ENCODE data around the gene TRPM4. TPM values are rescaled to one million over a fixed set of nuclear protein-coding genes. Genes with fewer than 3 reads are reported as not detected.
"Not testable (repeated sequence)": the region's sequence is repeated elsewhere in the genome, so short reads cannot be mapped to it uniquely, and the experiment has no call there.

The TRPM4 gene
- total RNA-seq, 2 donors from 2014 or later, result 20.6 to 22.8 TPM

- H3K4me3 ChIP-seq, result no peak overlapping the region
- H3K36me3 ChIP-seq, result no peaks in the 10 kb centered on the region
- peaks cover 0 to 20% of the 10 kb centered on the region in 2 donors for H3K4me1 ChIP-seq
- H3K27ac ChIP-seq, result no peak overlapping the region
- DNase-seq (ENCODE audit: low spot score), result no peak
- H3K9me3 ChIP-seq, result no peaks in the 10 kb centered on the region
- H3K27me3 ChIP-seq, result no peaks in the 10 kb centered on the region
- TF ChIP-seq CTCF (IDR thresholded peaks at IDR 0.05), result no peak
Measured at GRCh38 chr19:49125025-49125731, 32.4 kb upstream of the TRPM4 start.

GRCh38 chr19:49126575-49126974 is 31.0 kb upstream of the TRPM4 start:
- Histone ChIP-seq H3K27ac (no peak overlapping the region), H3K36me3 (no peaks in the 10 kb centered on the region), H3K9me3 (no peaks in the 10 kb centered on the region), H3K27me3 (no peaks in the 10 kb centered on the region), H3K4me3 (no peak overlapping the region), H3K4me1 (peaks cover 0 to 18% of the 10 kb centered on the region in 2 donors)
- DNase-seq (ENCODE audit: low spot score), result no peak
- TF ChIP-seq CTCF (IDR thresholded peaks at IDR 0.05), result no peak

- not testable (repeated sequence) for H3K4me3 ChIP-seq; H3K9me3 ChIP-seq; DNase-seq (ENCODE audit: low spot score); H3K27ac ChIP-seq; H3K27me3 ChIP-seq; H3K36me3 ChIP-seq
- H3K4me1 ChIP-seq, result peaks cover 0 to 18% of the 10 kb centered on the region in 2 donors
Measured at GRCh38 chr19:49127225-49127624, 30.4 kb upstream of the TRPM4 start.

- H3K27ac ChIP-seq, result peak overlapping the region; percentile 69 to 73
- peak; percentile 95 for DNase-seq (ENCODE audit: low spot score)
- peaks cover 0 to 18% of the 10 kb centered on the region in 2 donors for H3K4me1 ChIP-seq
- H3K9me3 ChIP-seq, result no peaks in the 10 kb centered on the region
- peak overlapping the region; percentile 17 to 36 for H3K4me3 ChIP-seq
- peak in 1 of 2 donors; percentile 25 for TF ChIP-seq CTCF (IDR thresholded peaks at IDR 0.05)
- H3K27me3 ChIP-seq, result no peaks in the 10 kb centered on the region
- no peaks in the 10 kb centered on the region for H3K36me3 ChIP-seq
Measured at GRCh38 chr19:49127674-49128544, 29.7 kb upstream of the TRPM4 start.

GRCh38 chr19:49128545-49129237 is 28.9 kb upstream of the TRPM4 start:
- no peak for TF ChIP-seq CTCF (IDR thresholded peaks at IDR 0.05)
- Histone ChIP-seq H3K4me3 (peak overlapping the region in 1 of 2 donors; percentile 36), H3K4me1 (peaks cover 0 to 25% of the 10 kb centered on the region in 2 donors), H3K9me3 (no peaks in the 10 kb centered on the region), H3K27me3 (no peaks in the 10 kb centered on the region), H3K36me3 (no peaks in the 10 kb centered on the region), H3K27ac (peak overlapping the region in 1 of 2 donors; percentile 53)
- DNase-seq (ENCODE audit: low spot score), result no peak

- no peak overlapping the region for H3K27ac ChIP-seq
- no peaks in the 10 kb centered on the region for H3K36me3 ChIP-seq
- peaks cover 0 to 31% of the 10 kb centered on the region in 2 donors for H3K4me1 ChIP-seq
- no peak for DNase-seq (ENCODE audit: low spot score)
- H3K4me3 ChIP-seq, result no peak overlapping the region
- H3K9me3 ChIP-seq, result no peaks in the 10 kb centered on the region
- no peaks in the 10 kb centered on the region for H3K27me3 ChIP-seq
- no peak for TF ChIP-seq CTCF (IDR thresholded peaks at IDR 0.05)
Measured at GRCh38 chr19:49129238-49129583, 28.4 kb upstream of the TRPM4 start.

Measured in right atrium auricular region (tissue), 2 donors.